Subcutaneous adipose tissue (tissue), 4 donors: ENCODE data around the gene LAMB4. TPM values are rescaled to one million over a fixed set of nuclear protein-coding genes. Genes with fewer than 3 reads are reported as not detected.

Source experiments
- CTCF ChIP-seq: fragments of 450-650 bp; IDR thresholded peaks from one replicate; pipeline ENCODE4 v1.5.1; 2016; ENCODE audit warnings: low read depth, mild to moderate bottlenecking, control low read depth, antibody characterized with exemption, moderate library complexity
- total RNA-seq, 4 donors: library from RNA; depleted of rRNA; stranded (reverse); fragments of >200 nt; gene quantifications; one replicate each; pipeline ENCODE4 v1.1.0, GENCODE V29; 2016

LAMB4 gene
- total RNA-seq, 4 donors from 2014 or later: not detected

- no peak for TF ChIP-seq CTCF
These were observed 81.7 kb downstream of the LAMB4 start for GRCh38 chr7:108048422-108048821.

DNA sequence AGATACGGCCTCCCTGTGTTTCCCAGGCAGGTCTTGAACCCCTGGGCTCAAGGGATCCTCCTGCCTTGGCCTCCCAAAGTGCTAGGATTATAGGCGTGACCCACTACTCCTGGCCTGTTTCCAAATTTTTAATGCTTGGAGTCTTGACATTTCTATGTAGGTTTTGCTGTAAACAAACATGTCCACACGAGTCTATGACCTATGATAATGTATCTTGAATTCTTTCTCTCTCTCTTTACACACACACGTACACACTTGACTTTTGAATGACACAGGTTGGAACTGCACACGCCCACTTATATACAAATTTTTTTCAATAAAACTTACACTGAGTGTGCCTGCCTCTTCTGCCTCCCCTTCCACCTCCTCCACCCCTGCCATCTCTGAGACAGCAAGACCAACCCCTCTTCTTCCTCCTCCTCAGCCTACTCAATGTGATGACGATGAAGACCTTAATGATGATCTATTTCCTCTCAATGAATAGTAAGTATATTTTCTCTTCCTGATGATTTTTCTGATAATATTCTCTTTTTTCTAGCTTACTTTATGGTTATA, 83.1 kb downstream of the LAMB4 start:
- TF ChIP-seq CTCF: no peak

GRCh38 chr7:108045669-108046068, 84.5 kb downstream of the LAMB4 start:
- TF ChIP-seq CTCF: no peak

DNA sequence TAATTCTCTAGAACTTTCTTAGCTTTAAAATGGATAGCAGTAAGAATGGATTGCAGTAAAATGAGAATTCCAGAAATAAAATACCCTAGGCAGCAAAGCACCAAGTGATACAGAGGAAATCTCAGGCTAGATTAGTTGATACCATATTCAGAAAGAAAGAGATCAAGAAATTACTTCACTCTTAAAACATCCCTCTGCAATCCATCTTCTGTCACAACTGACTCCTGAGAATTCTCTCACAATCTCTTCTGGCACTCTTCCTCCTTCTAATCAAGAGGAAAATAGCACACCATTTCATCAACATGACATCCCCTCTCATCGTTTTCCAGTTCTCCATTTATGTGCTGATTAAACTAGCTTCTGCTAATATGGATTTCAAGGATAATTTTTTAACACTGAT, 85.0 kb downstream of the LAMB4 start:
- TF ChIP-seq CTCF: no peak

DNA sequence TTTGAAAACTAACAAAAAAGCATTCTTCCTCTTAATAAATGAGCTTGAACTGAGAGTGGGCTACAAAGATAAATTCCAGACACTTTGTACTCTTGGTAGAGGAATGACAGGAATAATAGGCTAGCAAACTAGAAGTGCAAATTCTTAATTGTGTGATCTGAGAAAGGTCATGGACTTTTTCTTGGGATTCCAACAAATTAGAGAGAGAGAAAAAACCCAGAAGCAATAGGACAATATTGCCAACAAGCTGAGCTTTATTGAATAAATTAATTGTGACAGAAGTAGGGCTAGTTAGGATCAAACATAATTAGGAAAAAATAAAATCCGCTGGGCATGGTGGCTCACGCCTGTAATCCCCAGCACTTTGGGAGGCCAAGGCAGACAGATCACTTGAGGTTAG, 85.8 kb downstream of the LAMB4 start:
- TF ChIP-seq CTCF: no peak

GRCh38 chr7:108038986-108039385, 91.2 kb downstream of the LAMB4 start:
- no peak for TF ChIP-seq CTCF

DNA sequence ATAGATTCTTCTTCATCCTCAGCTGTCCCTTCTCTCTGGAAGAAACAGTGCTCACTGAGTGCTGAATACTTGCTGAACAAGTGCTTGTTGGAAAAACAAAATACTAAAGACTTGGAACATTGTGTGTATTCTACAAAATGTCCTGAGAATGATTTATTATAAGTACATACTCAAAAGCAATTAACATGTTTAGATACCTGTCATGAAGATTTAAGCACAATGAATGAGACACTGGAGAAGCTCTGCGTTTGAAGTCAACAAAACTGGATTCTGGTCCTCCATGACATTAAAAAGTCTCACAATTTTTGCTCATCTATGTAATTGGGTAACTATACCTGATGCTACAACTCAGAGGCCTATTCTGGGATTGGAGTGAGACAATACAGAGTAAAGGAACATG, 92.4 kb downstream of the LAMB4 start:
- no peak for TF ChIP-seq CTCF
